Measurements from ENCODE around the gene OR6Q1.
"Not testable (repeated sequence)": the region's sequence is repeated elsewhere in the genome, so short reads cannot be mapped to it uniquely, and the experiment has no call there.

OR6Q1 gene

GRCh38 chr11:58030653-58031052 is at the start of gene OR6Q1:
Gene OR6Q1, plus strand, starts transcription at chr11:58030953. Its CDS starts 0 bp downstream, at chr11:58030953.
- no peaks in the 10 kb centered on the region for H3K27me3 ChIP-seq (ENCODE audit: control insufficient read depth, insufficient read depth, low read length)
- no peak within 1 kb of the TSS for H3K4me3 ChIP-seq (ENCODE audit: low read length)
- no peaks in the 10 kb centered on the region for H3K9me3 ChIP-seq (ENCODE audit: control insufficient read depth, low read depth, low read length)
- no peak within 1 kb of the TSS for H3K27ac ChIP-seq (ENCODE audit: low read length)
- no peaks in the 10 kb centered on the region for H3K36me3 ChIP-seq (ENCODE audit: control insufficient read depth, low read depth, low read length)
- no peak within 1 kb of the TSS for H3K9ac ChIP-seq (ENCODE audit: low read length)
- H3K4me1 ChIP-seq (ENCODE audit: control insufficient read depth, low read depth, low read length) = no peaks in the 10 kb centered on the region

DNA sequence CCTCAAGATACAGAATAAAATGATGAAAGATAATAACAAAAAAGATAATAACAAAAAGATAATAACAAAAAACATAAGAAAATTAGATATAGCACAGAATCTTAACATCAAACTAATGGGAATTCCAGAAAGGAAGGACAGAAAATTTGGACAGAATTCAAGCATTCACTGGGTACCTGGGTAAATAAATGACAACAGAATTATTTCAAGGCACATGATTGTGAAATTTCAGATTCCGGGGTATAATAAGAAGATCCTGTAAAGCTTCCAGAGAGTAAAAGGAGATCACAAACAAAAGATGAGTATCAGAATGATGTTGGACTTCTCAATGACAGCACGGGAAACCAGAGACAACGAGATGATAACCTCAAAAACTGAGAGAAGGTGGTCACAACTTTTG is 49.2 kb upstream of the OR6Q1 start:
- Histone ChIP-seq H3K9ac (ENCODE audit: low read length) (no peak overlapping the region), H3K27ac (ENCODE audit: low read length) (no peak overlapping the region), H3K36me3 (ENCODE audit: control insufficient read depth, low read depth, low read length) (no peaks in the 10 kb centered on the region), H3K4me3 (ENCODE audit: low read length) (no peak overlapping the region), H3K9me3 (ENCODE audit: control insufficient read depth, low read depth, low read length) (no peaks in the 10 kb centered on the region), H3K27me3 (ENCODE audit: control insufficient read depth, insufficient read depth, low read length) (no peaks in the 10 kb centered on the region), H3K4me1 (ENCODE audit: control insufficient read depth, low read depth, low read length) (peaks cover 3% of the 10 kb centered on the region)

DNA sequence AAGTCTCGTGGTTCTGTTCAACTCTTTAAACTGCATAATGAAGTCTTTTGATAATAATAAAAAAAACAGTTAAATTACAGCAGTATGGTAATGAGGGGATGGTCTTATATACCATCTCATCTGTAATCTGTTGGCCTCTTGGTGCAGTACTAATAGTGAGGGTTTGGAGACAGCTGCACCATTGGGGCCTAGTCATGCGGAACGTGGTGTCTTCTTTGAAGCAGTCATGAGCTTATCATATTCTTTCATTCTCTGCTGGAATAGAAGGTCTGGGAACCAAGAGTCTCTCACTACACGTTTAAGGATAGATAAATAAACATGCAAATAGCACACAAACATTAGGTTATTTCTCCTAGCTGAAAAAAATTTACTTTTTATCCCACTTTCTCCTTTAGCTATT is 48.0 kb upstream of the OR6Q1 start:
- H3K9me3 ChIP-seq (ENCODE audit: control insufficient read depth, low read depth, low read length) = no peaks in the 10 kb centered on the region
- H3K27ac ChIP-seq (ENCODE audit: low read length) = no peak overlapping the region
- no peaks in the 10 kb centered on the region for H3K36me3 ChIP-seq (ENCODE audit: control insufficient read depth, low read depth, low read length)
- no peak overlapping the region for H3K4me3 ChIP-seq (ENCODE audit: low read length)
- H3K4me1 ChIP-seq (ENCODE audit: control insufficient read depth, low read depth, low read length) = peaks cover 3% of the 10 kb centered on the region
- H3K27me3 ChIP-seq (ENCODE audit: control insufficient read depth, insufficient read depth, low read length) = no peaks in the 10 kb centered on the region
- no peak overlapping the region for H3K9ac ChIP-seq (ENCODE audit: low read length)

DNA sequence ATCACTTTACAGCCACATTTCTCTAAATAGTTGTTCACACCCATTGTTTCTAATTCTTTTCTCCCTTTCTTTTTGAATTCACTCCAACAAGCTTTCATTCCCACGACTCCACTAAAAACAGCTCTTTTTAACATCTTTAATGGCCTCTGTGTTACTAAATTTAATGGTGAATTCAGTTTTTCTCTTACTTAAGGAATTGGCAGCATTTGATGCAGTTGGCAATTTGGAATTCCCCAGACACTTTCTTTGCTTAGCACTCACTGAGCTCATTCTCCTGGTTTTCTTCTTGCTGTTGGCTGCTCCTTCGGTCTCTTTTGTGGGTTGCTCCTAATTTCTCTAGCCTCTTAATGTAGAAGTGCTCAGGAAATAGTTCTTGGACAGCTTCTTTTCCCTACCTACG is 47.6 kb upstream of the OR6Q1 start:
- H3K4me1 ChIP-seq (ENCODE audit: control insufficient read depth, low read depth, low read length) = no peaks in the 10 kb centered on the region
- H3K27ac ChIP-seq (ENCODE audit: low read length) = no peak overlapping the region
- H3K9ac ChIP-seq (ENCODE audit: low read length) = no peak overlapping the region
- no peaks in the 10 kb centered on the region for H3K9me3 ChIP-seq (ENCODE audit: control insufficient read depth, low read depth, low read length)
- no peaks in the 10 kb centered on the region for H3K36me3 ChIP-seq (ENCODE audit: control insufficient read depth, low read depth, low read length)
- no peaks in the 10 kb centered on the region for H3K27me3 ChIP-seq (ENCODE audit: control insufficient read depth, insufficient read depth, low read length)
- no peak overlapping the region for H3K4me3 ChIP-seq (ENCODE audit: low read length)

DNA sequence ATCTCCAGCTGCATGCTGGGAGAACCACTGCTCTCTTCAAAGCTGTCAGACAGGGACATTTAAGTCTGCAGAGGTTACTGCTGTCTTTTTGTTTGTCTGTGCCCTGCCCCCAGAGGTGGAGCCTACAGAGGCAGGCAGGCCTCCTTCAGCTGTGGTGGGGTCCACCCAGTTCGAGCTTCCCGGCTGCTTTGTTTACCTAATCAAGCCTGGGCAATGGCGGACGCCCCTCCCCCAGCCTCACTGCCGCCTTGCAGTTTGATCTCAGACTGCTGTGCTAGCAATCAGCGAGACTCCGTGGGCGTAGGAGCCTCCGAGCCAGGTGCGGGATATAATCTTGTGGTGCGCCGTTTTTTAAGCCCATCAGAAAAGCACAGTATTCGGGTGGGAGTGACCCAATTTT is 31.2 kb upstream of the OR6Q1 start:
- H3K9me3 ChIP-seq (ENCODE audit: control insufficient read depth, low read depth, low read length); H3K9ac ChIP-seq (ENCODE audit: low read length); H3K27ac ChIP-seq (ENCODE audit: low read length); H3K4me3 ChIP-seq (ENCODE audit: low read length); H3K4me1 ChIP-seq (ENCODE audit: control insufficient read depth, low read depth, low read length); H3K27me3 ChIP-seq (ENCODE audit: control insufficient read depth, insufficient read depth, low read length); H3K36me3 ChIP-seq (ENCODE audit: control insufficient read depth, low read depth, low read length): not testable (repeated sequence)

DNA sequence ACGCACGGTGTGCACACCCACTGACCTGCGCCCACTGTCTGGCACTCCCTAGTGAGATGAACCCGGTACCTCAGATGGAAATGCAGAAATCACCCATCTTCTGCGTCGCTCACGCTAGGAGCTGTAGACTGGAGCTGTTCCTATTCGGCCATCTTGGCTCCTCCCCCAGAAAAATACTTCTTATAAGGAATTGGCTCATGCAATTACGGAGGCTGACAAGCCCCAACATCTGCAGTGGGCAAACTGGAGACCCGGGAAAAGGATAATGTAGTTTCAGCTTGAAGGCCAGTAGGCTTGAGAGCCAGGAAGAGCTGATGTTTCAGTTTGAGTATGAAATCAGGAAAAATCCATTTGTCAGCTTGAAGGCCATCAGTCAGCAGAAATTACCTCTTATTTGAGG is 30.7 kb upstream of the OR6Q1 start:
- H3K4me3 ChIP-seq (ENCODE audit: low read length); H3K4me1 ChIP-seq (ENCODE audit: control insufficient read depth, low read depth, low read length); H3K36me3 ChIP-seq (ENCODE audit: control insufficient read depth, low read depth, low read length); H3K27me3 ChIP-seq (ENCODE audit: control insufficient read depth, insufficient read depth, low read length); H3K9me3 ChIP-seq (ENCODE audit: control insufficient read depth, low read depth, low read length); H3K9ac ChIP-seq (ENCODE audit: low read length); H3K27ac ChIP-seq (ENCODE audit: low read length): not testable (repeated sequence)

DNA sequence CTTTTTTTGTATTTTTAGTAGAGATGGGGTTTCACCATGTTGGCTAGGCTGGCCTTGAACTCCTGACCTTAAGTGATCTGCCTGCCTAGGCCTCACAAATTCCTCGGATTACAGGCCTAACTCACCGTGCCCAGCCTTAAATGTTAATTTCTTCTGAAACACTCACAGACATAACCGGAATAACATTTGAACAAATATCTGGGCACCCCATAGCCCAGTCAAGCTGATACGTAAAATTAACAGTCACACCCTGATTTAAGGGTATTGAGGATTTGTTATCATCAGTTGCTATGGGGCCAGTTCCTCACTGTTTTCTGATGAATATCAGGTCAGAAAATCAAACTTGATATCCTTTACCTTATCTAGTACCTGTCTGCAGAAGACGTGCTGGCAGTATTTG is 30.1 kb upstream of the OR6Q1 start:
- no peak overlapping the region for H3K9ac ChIP-seq (ENCODE audit: low read length)
- no peak overlapping the region for H3K4me3 ChIP-seq (ENCODE audit: low read length)
- H3K9me3 ChIP-seq (ENCODE audit: control insufficient read depth, low read depth, low read length) = no peaks in the 10 kb centered on the region
- H3K4me1 ChIP-seq (ENCODE audit: control insufficient read depth, low read depth, low read length) = no peaks in the 10 kb centered on the region
- H3K36me3 ChIP-seq (ENCODE audit: control insufficient read depth, low read depth, low read length) = no peaks in the 10 kb centered on the region
- H3K27me3 ChIP-seq (ENCODE audit: control insufficient read depth, insufficient read depth, low read length) = no peaks in the 10 kb centered on the region
- no peak overlapping the region for H3K27ac ChIP-seq (ENCODE audit: low read length)

DNA sequence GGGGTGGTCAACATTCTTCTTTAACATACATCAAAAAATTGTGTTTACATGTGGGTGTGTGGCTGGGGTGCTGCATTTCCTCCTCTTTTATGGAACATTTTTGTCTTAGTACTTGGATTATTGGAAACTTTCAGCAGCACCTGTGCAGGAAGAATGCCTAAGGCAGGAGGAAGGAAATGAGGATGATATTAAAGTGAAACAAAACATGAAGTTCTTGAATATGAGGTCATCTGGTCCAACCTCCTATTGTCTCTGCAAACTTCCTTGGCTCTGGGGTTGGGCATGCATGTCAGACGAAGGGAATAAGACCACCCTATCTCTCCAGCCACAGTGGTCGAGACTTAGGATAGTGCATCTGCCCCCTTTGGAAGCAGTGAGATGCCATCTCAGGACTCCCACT is 27.7 kb upstream of the OR6Q1 start:
- Histone ChIP-seq H3K9me3 (ENCODE audit: control insufficient read depth, low read depth, low read length) (no peaks in the 10 kb centered on the region), H3K4me1 (ENCODE audit: control insufficient read depth, low read depth, low read length) (no peaks in the 10 kb centered on the region), H3K27me3 (ENCODE audit: control insufficient read depth, insufficient read depth, low read length) (no peaks in the 10 kb centered on the region), H3K4me3 (ENCODE audit: low read length) (no peak overlapping the region), H3K36me3 (ENCODE audit: control insufficient read depth, low read depth, low read length) (no peaks in the 10 kb centered on the region), H3K9ac (ENCODE audit: low read length) (no peak overlapping the region), H3K27ac (ENCODE audit: low read length) (no peak overlapping the region)

- Histone ChIP-seq H3K4me1 (ENCODE audit: control insufficient read depth, low read depth, low read length) (no peaks in the 10 kb centered on the region), H3K4me3 (ENCODE audit: low read length) (no peak overlapping the region), H3K9me3 (ENCODE audit: control insufficient read depth, low read depth, low read length) (no peaks in the 10 kb centered on the region), H3K27me3 (ENCODE audit: control insufficient read depth, insufficient read depth, low read length) (no peaks in the 10 kb centered on the region), H3K9ac (ENCODE audit: low read length) (no peak overlapping the region), H3K27ac (ENCODE audit: low read length) (no peak overlapping the region), H3K36me3 (ENCODE audit: control insufficient read depth, low read depth, low read length) (no peaks in the 10 kb centered on the region)
Observed at GRCh38 chr11:58003591-58003990, 27.2 kb upstream of the OR6Q1 start.

- no peak overlapping the region for H3K4me3 ChIP-seq (ENCODE audit: low read length)
- no peaks in the 10 kb centered on the region for H3K9me3 ChIP-seq (ENCODE audit: control insufficient read depth, low read depth, low read length)
- H3K36me3 ChIP-seq (ENCODE audit: control insufficient read depth, low read depth, low read length) = no peaks in the 10 kb centered on the region
- H3K4me1 ChIP-seq (ENCODE audit: control insufficient read depth, low read depth, low read length) = no peaks in the 10 kb centered on the region
- H3K9ac ChIP-seq (ENCODE audit: low read length) = no peak overlapping the region
- no peak overlapping the region for H3K27ac ChIP-seq (ENCODE audit: low read length)
- no peaks in the 10 kb centered on the region for H3K27me3 ChIP-seq (ENCODE audit: control insufficient read depth, insufficient read depth, low read length)
Observed at GRCh38 chr11:58004664-58005063, 26.1 kb upstream of the OR6Q1 start.

DNA sequence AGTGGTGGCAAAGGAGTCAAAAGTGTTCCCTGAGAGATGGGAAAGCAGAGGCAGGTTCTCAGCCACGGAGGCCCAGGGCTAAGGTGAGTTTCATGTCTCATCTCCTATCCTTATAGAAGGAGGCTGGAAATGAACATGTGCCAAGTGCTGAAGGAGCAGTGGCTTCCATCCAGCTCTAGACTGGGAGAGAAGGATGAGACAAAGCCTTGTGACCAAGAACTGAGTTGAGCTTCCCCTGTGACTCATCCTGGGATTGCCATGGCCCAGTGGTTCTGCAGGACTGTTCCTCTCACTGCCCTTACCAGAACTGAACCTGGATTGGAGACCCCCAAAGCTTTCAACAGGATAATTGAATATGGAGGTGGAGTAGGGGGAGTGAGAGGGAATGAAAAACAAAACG is 23.8 kb upstream of the OR6Q1 start:
- Histone ChIP-seq H3K9ac (ENCODE audit: low read length) (no peak overlapping the region), H3K4me3 (ENCODE audit: low read length) (no peak overlapping the region), H3K9me3 (ENCODE audit: control insufficient read depth, low read depth, low read length) (no peaks in the 10 kb centered on the region), H3K36me3 (ENCODE audit: control insufficient read depth, low read depth, low read length) (no peaks in the 10 kb centered on the region), H3K4me1 (ENCODE audit: control insufficient read depth, low read depth, low read length) (no peaks in the 10 kb centered on the region), H3K27me3 (ENCODE audit: control insufficient read depth, insufficient read depth, low read length) (no peaks in the 10 kb centered on the region), H3K27ac (ENCODE audit: low read length) (no peak overlapping the region)

- Histone ChIP-seq H3K4me1 (ENCODE audit: control insufficient read depth, low read depth, low read length) (no peaks in the 10 kb centered on the region), H3K36me3 (ENCODE audit: control insufficient read depth, low read depth, low read length) (no peaks in the 10 kb centered on the region), H3K4me3 (ENCODE audit: low read length) (no peak overlapping the region), H3K27me3 (ENCODE audit: control insufficient read depth, insufficient read depth, low read length) (no peaks in the 10 kb centered on the region), H3K27ac (ENCODE audit: low read length) (no peak overlapping the region), H3K9me3 (ENCODE audit: control insufficient read depth, low read depth, low read length) (no peaks in the 10 kb centered on the region), H3K9ac (ENCODE audit: low read length) (no peak overlapping the region)
Observed at GRCh38 chr11:58011771-58012170, 19.0 kb upstream of the OR6Q1 start.
